ENCODE data around the gene RASGEF1C. TPM values are rescaled to one million over a fixed set of nuclear protein-coding genes. Genes with fewer than 3 reads are reported as not detected.

The RASGEF1C gene
- total RNA-seq, 6 experiments from 2014 or later, result 0.64 TPM; not detected in 5

- no peaks in the 10 kb centered on the region for H3K36me3 ChIP-seq
- no peaks in the 10 kb centered on the region for H3K9me3 ChIP-seq
- no peaks in the 10 kb centered on the region for H3K27me3 ChIP-seq
- H3K27ac ChIP-seq, result no peak overlapping the region
- no peak for TF ChIP-seq POLR2A (IDR thresholded peaks at IDR 0.05)
- TF ChIP-seq CTCF (IDR thresholded peaks at IDR 0.05), result no peak
- intact Hi-C loops (cut with DNase I), result no loop called here
- WGBS (ENCODE audit: insufficient coverage, low coverage, low lambda C conversion rate, missing lambda C conversion rate), result 84% methylated on average over 5 of the region's 5 CpGs
- H3K4me1 ChIP-seq, result peaks cover 0 to 34% (median 13%) of the 10 kb centered on the region in 4 donors
- DNase-seq (no peak), ATAC-seq (no peak)
- no peak overlapping the region for H3K4me3 ChIP-seq
These were observed 156.7 kb downstream of the RASGEF1C start for GRCh38 chr5:180052211-180052818.

Other genes with a start within 250 kb of the RASGEF1C start
- 100 to 1,000 TPM in 1 of 6 experiments, 10 to 100 TPM in 5; 66.7 to 119 (median 89.9) TPM for gene RNF130, start 137.5 kb downstream of the RASGEF1C start, total RNA-seq
- gene MAPK9, start 82.9 kb upstream of the RASGEF1C start, total RNA-seq, result 10 to 100 TPM; 14.4 to 18.6 (median 15.6) TPM
- under 1 TPM; 0.32 to 0.93 (median 0.61) TPM for gene GFPT2, start 144.1 kb upstream of the RASGEF1C start, total RNA-seq